SH-SY5Y (cell line): ENCODE measurements around the gene KRT76.

Source experiments
- GATA2 ChIP-seq: IDR thresholded peaks from 2 replicates; pipeline ENCODE4 v1.6.1; 2011; ENCODE audit warnings: mild to moderate bottlenecking, low read depth, low read length
- GATA3 ChIP-seq: IDR thresholded peaks from 2 replicates; pipeline ENCODE4 v1.6.1; 2011; ENCODE audit warnings: low read depth, mild to moderate bottlenecking, low read length, moderate library complexity

GRCh38 chr12:52776913-52777395 lies at the start of gene KRT76:
- TF ChIP-seq GATA2 = no peak
- no peak for TF ChIP-seq GATA3
